Bronchial smooth muscle cell (primary cell): ENCODE data around the gene RAB11FIP5. TPM values are rescaled to one million over a fixed set of nuclear protein-coding genes. Genes with fewer than 3 reads are reported as not detected.

ENCODE experiments used
- total RNA-seq: library from RNA; depleted of rRNA; stranded (reverse); fragments of >200 nt; gene quantifications from 2 replicates; pipeline ENCODE4 v1.2.1, GENCODE V29; 2014

RAB11FIP5 gene, protein sequence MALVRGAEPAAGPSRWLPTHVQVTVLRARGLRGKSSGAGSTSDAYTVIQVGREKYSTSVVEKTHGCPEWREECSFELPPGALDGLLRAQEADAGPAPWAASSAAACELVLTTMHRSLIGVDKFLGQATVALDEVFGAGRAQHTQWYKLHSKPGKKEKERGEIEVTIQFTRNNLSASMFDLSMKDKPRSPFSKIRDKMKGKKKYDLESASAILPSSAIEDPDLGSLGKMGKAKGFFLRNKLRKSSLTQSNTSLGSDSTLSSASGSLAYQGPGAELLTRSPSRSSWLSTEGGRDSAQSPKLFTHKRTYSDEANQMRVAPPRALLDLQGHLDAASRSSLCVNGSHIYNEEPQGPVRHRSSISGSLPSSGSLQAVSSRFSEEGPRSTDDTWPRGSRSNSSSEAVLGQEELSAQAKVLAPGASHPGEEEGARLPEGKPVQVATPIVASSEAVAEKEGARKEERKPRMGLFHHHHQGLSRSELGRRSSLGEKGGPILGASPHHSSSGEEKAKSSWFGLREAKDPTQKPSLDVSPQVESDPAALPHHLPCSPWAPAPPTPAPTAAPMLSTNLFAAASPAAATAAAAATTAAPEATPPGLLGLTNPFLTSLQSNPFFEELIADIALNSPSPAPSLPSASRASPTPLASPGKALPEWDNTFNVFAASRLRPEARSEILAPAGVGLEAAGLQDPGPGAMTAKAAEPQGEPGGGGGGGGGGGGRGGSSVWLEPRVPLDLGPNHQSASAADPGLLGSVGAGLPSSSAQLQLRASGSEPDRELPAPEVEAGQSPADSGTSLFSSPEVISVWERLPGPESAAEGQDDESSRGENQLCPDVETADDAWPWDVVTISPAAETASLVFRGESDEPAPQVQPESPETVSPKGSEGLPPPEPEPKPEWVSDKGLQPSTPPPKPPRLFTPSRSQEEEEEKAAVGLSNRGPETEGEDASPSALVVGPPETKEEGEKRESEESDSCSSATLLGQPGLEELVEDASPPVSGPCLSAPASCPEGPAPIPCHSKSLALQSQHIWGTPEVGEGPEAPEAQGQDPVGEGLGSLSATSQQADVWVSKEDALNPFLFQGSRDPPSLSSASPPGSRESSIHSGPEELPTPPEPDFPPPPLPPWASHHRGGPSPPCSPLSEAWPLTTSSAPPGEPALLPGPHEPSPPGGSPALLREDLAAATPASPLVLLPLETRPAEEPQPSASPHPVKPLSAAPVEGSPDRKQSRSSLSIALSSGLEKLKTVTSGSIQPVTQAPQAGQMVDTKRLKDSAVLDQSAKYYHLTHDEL (N-terminal part only)
- total RNA-seq: 19.9 and 25.8 TPM in 2 replicates

DNA sequence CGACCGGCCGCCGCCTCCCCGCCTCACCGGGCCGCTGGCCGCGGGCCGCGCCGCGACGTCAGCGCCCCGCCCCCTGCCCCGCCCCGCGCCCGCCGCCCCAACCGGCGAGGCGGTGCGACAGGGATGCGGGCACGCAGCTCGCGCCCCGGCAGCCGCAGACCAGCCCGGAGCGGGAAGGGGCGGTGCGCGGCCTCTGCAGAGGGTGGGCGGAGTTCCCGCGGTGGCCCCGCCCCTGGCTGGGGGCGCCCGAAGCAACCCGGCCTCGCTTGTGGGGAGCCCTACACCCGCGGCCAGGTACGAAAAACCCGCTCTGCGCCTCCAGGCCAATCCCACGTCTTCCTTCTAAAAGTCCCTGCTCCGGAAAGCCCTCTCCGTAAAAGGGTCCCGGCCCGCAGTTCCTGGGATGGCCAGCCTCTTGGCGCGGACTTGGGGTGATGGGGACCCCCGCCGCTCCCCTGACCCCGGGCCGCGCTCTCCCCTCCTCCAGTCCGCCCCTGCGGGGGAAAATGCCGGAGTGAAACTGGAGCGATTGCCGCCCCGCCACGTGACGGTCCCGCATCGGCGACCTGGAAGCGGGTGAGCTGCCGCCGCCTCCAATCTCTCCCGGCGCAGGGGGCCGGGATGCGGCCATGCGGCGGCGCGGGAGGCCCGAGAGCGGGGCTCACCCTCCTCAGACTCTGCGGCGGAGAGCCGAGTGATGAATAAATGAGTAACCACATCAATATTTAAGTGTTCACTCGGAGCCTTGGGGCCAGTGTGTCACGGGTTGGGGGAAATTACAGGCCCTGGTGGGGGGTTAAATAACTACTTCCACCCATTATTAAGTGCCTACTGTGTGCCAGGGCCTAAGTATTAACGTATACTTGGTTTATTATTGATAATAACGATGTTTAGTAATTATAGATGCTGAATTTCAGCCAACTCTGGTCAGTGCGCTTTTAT, at the start of gene RAB11FIP5:
TSS of gene RAB11FIP5 (minus strand) at position 36 of the 942 bp plus-strand sequence. CDS start 171 bp downstream, outside the sequence.

DNA sequence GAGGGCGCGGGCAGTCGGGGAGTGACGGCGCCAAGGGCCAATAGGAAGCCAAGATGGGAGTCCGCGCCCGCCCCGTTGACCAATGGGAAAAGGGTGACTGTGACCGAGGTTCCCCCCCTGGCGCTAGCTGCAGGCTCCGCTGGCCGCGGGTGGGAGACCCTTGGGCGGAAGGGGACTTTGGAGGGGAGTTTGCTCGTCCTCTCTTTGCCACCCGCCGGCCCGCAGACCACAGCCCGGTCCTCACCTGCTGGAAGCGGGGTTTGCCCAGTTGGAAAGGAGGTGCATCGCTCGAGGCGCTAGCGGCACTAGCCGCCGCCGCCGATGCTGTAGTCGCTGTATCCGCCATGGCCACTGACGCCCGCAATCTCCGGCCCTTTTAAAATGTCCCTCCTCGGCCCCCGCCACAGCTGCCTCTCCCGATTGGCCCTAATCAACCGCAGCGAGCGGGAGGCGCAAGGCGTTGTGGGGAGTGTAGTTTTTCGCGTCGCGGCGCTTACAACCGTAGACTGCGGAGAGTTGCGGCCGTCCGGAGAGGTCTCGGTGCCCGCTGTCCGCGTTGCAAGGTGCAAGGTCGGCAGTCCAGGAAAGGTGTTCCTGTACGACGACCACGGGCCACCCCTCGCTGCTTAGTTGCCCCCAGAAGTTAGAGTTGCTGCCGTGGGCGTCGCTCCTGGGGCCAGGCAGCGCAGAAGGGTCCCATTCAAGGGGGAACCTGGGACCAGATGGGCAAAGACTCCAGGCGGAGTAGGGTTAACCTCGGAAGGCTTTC, 41.2 kb downstream of the RAB11FIP5 start, which contains the start of gene SFXN5:
TSS of gene SFXN5 (minus strand) at position 353 of the 769 bp plus-strand sequence. CDS start at position 346, 7 bp downstream.

Other genes with a start within 250 kb of the RAB11FIP5 start
- gene SPR, start 225.5 kb downstream of the RAB11FIP5 start, total RNA-seq: 27.9 and 31.2 TPM in 2 replicates
- gene EMX1, start 195.4 kb downstream of the RAB11FIP5 start, total RNA-seq: 0.16 TPM in 1 of 2 replicates, not detected in the other
- gene SFXN5, start 41.2 kb downstream of the RAB11FIP5 start, total RNA-seq: 9.6 and 10.0 TPM in 2 replicates
- gene NOTO, start 89.6 kb upstream of the RAB11FIP5 start, total RNA-seq: not detected in 2 replicates
- gene SMYD5, start 101.3 kb upstream of the RAB11FIP5 start, total RNA-seq: 13.9 and 19.2 TPM in 2 replicates
- gene PRADC1, start 120.3 kb upstream of the RAB11FIP5 start, total RNA-seq: 11.1 and 12.0 TPM in 2 replicates
- gene CCT7, start 121.4 kb upstream of the RAB11FIP5 start, total RNA-seq: 234 and 277 TPM in 2 replicates
- gene FBXO41, start 171.5 kb upstream of the RAB11FIP5 start, total RNA-seq: 0.60 and 0.95 TPM in 2 replicates
- gene EGR4, start 180.6 kb upstream of the RAB11FIP5 start, total RNA-seq: under 0.01 TPM in 1 of 2 replicates, not detected in the other